Hepatocyte (in vitro differentiated cells): Measurements from ENCODE around the gene MINDY4. TPM values are rescaled to one million over a fixed set of nuclear protein-coding genes. Genes with fewer than 3 reads are reported as not detected.
A peak's percentile ranks its signal among the peaks of the same experiment; 100 is the strongest.

Source experiments
- DNase-seq: peaks from one replicate; pipeline ENCODE4 v3.0.0-alpha.2; 2016; ENCODE audit warnings: low spot score
- H2AFZ ChIP-seq: fragments of 200-600 bp; sonication (generic); 2 replicates; pipeline ENCODE4 v1.6.0; 2016; ENCODE audit warnings: antibody characterized with exemption, mild to moderate bottlenecking
- H3K27ac ChIP-seq: fragments of 200-600 bp; sonication (generic); 2 replicates; pipeline ENCODE4 v1.5.1; 2016; ENCODE audit warnings: mild to moderate bottlenecking
- H3K27me3 ChIP-seq: fragments of 200-600 bp; sonication (generic); 2 replicates; pipeline ENCODE4 v1.6.1; 2016
- H3K36me3 ChIP-seq: fragments of 200-600 bp; sonication (generic); replicated peaks from 2 replicates; pipeline ENCODE4 v1.5.1; 2016; ENCODE audit warnings: low read depth; ENCODE audit not compliant: insufficient read depth
- H3K4me1 ChIP-seq: fragments of 200-600 bp; sonication (generic); 2 replicates; pipeline ENCODE4 v1.5.1; 2016; ENCODE audit warnings: mild to moderate bottlenecking, moderate library complexity; ENCODE audit not compliant: insufficient read depth
- H3K4me2 ChIP-seq: fragments of 200-600 bp; sonication (generic); 2 replicates; pipeline ENCODE4 v1.6.0; 2016
- H3K4me3 ChIP-seq: fragments of 200-600 bp; sonication (generic); 2 replicates; pipeline ENCODE4 v1.5.1; 2016; ENCODE audit warnings: mild to moderate bottlenecking
- H3K79me2 ChIP-seq: fragments of 200-600 bp; sonication (generic); 2 replicates; pipeline ENCODE4 v1.6.0; 2017; ENCODE audit warnings: mild to moderate bottlenecking
- H3K9me2 ChIP-seq: fragments of 200-600 bp; sonication (generic); replicated peaks from 2 replicates; pipeline ENCODE4 v1.6.0; 2017; ENCODE audit warnings: mild to moderate bottlenecking; ENCODE audit not compliant: insufficient read depth
- H3K9me3 ChIP-seq: fragments of 200-600 bp; sonication (generic); 2 replicates; pipeline ENCODE4 v1.5.1; 2016; ENCODE audit warnings: low read depth, mild to moderate bottlenecking
- H4K20me1 ChIP-seq: fragments of 200-600 bp; sonication (generic); 2 replicates; pipeline ENCODE4 v1.6.0; 2016; ENCODE audit warnings: mild to moderate bottlenecking; ENCODE audit not compliant: insufficient read depth, poor library complexity, severe bottlenecking
- CTCF ChIP-seq: fragments of 200-600 bp; sonication (generic); IDR thresholded peaks from 2 replicates; pipeline ENCODE4 v1.5.1; 2016; ENCODE audit warnings: antibody characterized with exemption, mild to moderate bottlenecking; ENCODE audit not compliant: poor library complexity
- EZH2 ChIP-seq: fragments of 200-600 bp; sonication (generic); IDR thresholded peaks from 2 replicates; pipeline ENCODE4 v1.6.1; 2016; ENCODE audit warnings: antibody characterized with exemption, mild to moderate bottlenecking, borderline replicate concordance
- EZH2phosphoT487 ChIP-seq: fragments of 200-600 bp; sonication (generic); IDR thresholded peaks from one replicate; pipeline ENCODE4 v1.6.1; 2018; ENCODE audit warnings: antibody characterized with exemption, mild to moderate bottlenecking, low read depth, moderate library complexity; ENCODE audit not compliant: unreplicated experiment, severe bottlenecking
- WGBS: methylation state at CpG from one replicate; pipeline ENCODE4 v1.1.6; 2016; ENCODE audit warnings: low lambda C conversion rate; ENCODE audit errors: missing lambda C conversion rate; 5-methylcytosine and 5-hydroxymethylcytosine counted together
- polyA plus RNA-seq: library from polyadenylated mRNA; unstranded; fragments of >200 nt; fragmentation: Nextera tagmentation; extraction: Ambion mirVana; gene quantifications from 2 replicates; pipeline ENCODE4 v1.2.1, GENCODE V29; 2016
- total RNA-seq: library from RNA; depleted of rRNA; stranded (reverse); fragments of >200 nt; gene quantifications from 2 replicates; pipeline ENCODE4 v1.2.3, GENCODE V29; 2014

MINDY4 gene
- total and polyA plus RNA-seq, 2 experiments from 2014 or later: 4.4 to 6.3 TPM

GRCh38 chr7:30739691-30740090 lies 31.5 kb upstream of the MINDY4 start:
- Histone ChIP-seq H3K27ac (no peak overlapping the region), H3K36me3 (no peaks in the 10 kb centered on the region), H3K9me3 (no peaks in the 10 kb centered on the region), H3K4me3 (no peak overlapping the region), H4K20me1 (no peaks in the 10 kb centered on the region), H3K4me2 (no peak overlapping the region), H3K9me2 (no peaks in the 10 kb centered on the region), H3K79me2 (no peaks in the 10 kb centered on the region), H3K27me3 (peaks cover 6% of the 10 kb centered on the region), H2AFZ (no peak overlapping the region), H3K4me1 (no peaks in the 10 kb centered on the region)
- DNase-seq: no peak
- no peak for TF ChIP-seq EZH2
- TF ChIP-seq EZH2phosphoT487: no peak
- TF ChIP-seq CTCF: no peak
- WGBS: 86% methylated on average over 2 of the region's 2 CpGs

- Histone ChIP-seq H3K4me2 (no peak overlapping the region), H3K4me3 (no peak overlapping the region), H4K20me1 (no peaks in the 10 kb centered on the region), H3K27ac (no peak overlapping the region), H3K9me2 (no peaks in the 10 kb centered on the region), H2AFZ (peak overlapping the region; percentile 13), H3K4me1 (no peaks in the 10 kb centered on the region), H3K79me2 (no peaks in the 10 kb centered on the region), H3K27me3 (peaks cover 6% of the 10 kb centered on the region), H3K36me3 (no peaks in the 10 kb centered on the region), H3K9me3 (no peaks in the 10 kb centered on the region)
- peak; percentile 82 for DNase-seq
- WGBS: 43% methylated on average over 14 of the region's 14 CpGs
- TF ChIP-seq EZH2 (no peak), CTCF (peak; percentile 96), EZH2phosphoT487 (no peak)
Measured at GRCh38 chr7:30740417-30741181, 30.6 kb upstream of the MINDY4 start.

GRCh38 chr7:30741289-30741688 lies 29.9 kb upstream of the MINDY4 start:
- Histone ChIP-seq H3K9me2 (no peaks in the 10 kb centered on the region), H3K4me2 (no peak overlapping the region), H3K27me3 (peaks cover 6% of the 10 kb centered on the region), H4K20me1 (no peaks in the 10 kb centered on the region), H3K79me2 (no peaks in the 10 kb centered on the region), H3K4me1 (no peaks in the 10 kb centered on the region), H3K4me3 (no peak overlapping the region), H3K36me3 (no peaks in the 10 kb centered on the region), H3K9me3 (no peaks in the 10 kb centered on the region), H3K27ac (no peak overlapping the region), H2AFZ (no peak overlapping the region)
- TF ChIP-seq EZH2 (no peak), CTCF (no peak), EZH2phosphoT487 (no peak)
- no peak for DNase-seq
- WGBS: 89% methylated on average over 8 of the region's 8 CpGs
